Omental fat pad (tissue), 4 donors: ENCODE measurements around the gene PEA15. TPM values are rescaled to one million over a fixed set of nuclear protein-coding genes. Genes with fewer than 3 reads are reported as not detected.

Experiments used
- ATAC-seq: fragments of 150-250 bp; one replicate; pipeline ENCODE4 v1.9.1; 2016; ENCODE audit warnings: mild to moderate bottlenecking, moderate library complexity; ENCODE audit not compliant: low FRiP score
- DNase-seq: peaks from one replicate; pipeline ENCODE4 v3.0.0-alpha.2; 2019; ENCODE audit warnings: low spot score
- CTCF ChIP-seq, 3 donors: fragments of 450-650 bp; IDR thresholded peaks; one replicate each; pipeline ENCODE4 v1.5.1; 2016 to 2017; ENCODE audit warnings: antibody characterized with exemption in 3 of 3, mild to moderate bottlenecking in 3 of 3, moderate library complexity in 2 of 3
- total RNA-seq, 4 donors: library from RNA; depleted of rRNA; stranded (reverse); fragments of >200 nt; gene quantifications; one replicate each; pipeline ENCODE4 v1.1.0, GENCODE V29; 2016

PEA15 gene
- total RNA-seq, 4 donors from 2014 or later = 89.1 to 214 (median 153) TPM

DNA sequence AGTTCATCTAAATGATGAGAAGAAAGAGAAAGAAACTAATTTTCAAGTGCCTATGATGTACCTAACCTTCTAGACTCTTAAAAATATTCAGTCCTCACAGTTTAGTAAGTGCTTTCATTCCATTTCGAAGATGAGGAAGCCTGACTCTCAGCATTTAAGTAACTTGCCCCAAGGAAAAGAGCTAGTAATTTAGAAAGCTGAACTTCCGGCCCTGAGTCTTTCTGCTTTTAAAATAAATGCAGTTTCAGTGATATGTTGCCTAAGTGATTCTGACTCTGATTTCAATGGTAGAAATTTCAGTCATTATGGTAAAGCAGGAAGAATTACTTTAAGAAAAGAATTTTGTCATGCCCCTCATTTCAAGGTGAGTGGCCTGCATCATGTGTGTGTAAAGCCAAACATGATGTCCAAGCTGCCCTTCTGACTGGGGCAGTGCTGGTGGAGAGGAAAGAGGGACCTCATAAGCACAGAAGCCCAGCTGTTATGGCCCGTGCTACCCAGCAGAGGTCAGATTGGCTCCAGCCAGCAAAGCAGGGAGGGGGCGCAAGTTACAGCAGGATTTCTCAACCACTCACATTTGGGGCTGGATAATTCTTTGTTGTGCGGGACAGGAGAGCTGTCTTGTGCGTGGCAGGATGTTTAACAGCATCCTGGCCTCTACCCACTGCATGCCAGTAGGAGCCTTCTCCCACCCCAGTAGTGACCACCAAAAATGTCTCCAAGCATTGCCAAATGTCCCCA lies 43.0 kb upstream of the PEA15 start:
- TF ChIP-seq CTCF (IDR thresholded peaks at IDR 0.05) = no peak
- DNase-seq = no peak
- no peak for ATAC-seq

DNA sequence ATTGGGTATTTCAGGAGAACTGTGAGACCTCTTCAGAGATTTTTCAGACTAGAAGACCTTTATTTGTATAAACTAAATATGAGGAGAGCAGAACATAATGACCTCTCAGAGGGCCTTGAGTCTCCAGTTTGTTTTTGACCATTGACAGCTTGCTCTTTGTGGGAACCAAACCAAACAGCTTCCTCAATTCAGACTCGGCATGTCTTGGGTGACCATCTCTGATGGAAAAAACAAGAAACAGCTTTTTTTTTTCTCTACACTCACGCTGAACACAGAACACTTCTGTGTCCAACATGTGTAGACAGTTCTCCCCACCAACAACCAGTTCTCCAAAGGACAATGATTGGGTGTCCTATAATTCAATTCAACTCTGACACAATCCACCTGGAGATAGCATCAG lies 42.3 kb upstream of the PEA15 start:
- no peak for TF ChIP-seq CTCF (IDR thresholded peaks at IDR 0.05)
- DNase-seq (no peak), ATAC-seq (no peak)

DNA sequence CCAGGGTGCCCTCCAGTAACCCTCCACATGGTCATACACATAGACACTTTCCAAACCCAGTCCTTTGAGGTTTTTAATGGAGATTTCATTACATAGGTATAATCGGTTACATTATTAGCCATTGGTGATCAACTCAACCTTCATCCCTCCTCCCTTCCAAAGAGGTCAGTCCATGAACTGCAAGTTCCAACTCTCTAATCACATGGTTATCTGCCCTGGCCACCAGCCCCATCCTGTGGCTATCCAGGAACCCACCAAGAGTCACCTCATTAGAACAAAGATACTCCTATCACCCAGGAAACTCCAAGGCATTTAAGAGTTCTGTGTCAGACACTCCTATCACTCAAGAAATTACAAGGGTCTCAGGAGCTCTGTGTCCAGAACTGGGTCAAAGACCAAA lies 41.6 kb upstream of the PEA15 start:
- no peak for ATAC-seq

GRCh38 chr1:160164121-160164520 lies 41.1 kb upstream of the PEA15 start:
- no peak for TF ChIP-seq CTCF (IDR thresholded peaks at IDR 0.05)
- ATAC-seq (no peak), DNase-seq (no peak)

More for the DNA sequence above, 41.6 kb upstream of the PEA15 start:
- DNase-seq = no peak
- TF ChIP-seq CTCF (IDR thresholded peaks at IDR 0.05) = no peak

DNA sequence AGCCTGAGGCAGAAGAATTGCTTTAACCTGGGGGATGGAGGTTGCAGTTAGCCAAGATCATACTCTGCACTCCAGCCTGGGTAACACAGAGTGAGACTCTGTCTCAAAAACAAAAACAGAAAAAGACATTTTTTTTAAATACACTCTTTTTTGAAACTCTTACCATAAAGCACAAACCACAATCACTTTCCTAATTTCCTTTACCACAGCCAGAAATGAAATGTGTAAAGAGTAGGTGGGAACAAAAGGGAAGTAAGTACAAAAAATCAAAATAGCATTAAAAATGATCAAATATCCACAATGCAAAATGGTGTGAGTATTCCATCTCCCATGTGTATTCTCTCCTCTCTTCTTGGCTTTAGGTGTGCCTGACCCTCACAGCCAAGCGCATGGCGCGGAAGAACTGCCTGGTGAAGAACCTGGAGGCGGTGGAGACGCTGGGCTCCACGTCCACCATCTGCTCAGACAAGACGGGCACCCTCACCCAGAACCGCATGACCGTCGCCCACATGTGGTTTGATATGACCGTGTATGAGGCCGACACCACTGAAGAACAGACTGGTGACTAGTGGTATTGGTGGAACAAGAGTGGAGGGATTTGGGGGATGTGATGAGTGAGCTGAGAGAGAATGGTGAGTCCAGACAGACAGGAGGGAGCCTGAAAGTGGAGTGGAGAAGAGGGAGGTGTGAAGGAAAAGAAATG lies 38.9 kb upstream of the PEA15 start:
- TF ChIP-seq CTCF (IDR thresholded peaks at IDR 0.05) = no peak
- DNase-seq (no peak), ATAC-seq (no peak)

DNA sequence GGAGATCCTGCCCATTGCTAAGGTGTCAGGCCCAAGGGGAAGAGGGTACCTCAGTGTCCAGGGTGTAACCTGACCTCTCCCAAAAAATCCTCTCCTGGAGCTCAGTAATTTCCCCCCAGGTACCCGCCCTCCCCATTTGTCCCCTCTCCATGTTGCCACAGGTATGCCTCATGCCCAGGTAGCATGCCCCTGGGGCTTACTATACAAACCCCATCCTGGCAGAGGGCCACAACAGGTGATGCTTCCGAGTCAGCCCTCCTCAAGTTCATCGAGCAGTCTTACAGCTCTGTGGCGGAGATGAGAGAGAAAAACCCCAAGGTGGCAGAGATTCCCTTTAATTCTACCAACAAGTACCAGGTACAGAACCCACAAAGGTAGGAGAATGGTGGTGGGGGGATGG lies 38.1 kb upstream of the PEA15 start:
- TF ChIP-seq CTCF (IDR thresholded peaks at IDR 0.05) = no peak
- no peak for DNase-seq
- ATAC-seq = no peak

DNA sequence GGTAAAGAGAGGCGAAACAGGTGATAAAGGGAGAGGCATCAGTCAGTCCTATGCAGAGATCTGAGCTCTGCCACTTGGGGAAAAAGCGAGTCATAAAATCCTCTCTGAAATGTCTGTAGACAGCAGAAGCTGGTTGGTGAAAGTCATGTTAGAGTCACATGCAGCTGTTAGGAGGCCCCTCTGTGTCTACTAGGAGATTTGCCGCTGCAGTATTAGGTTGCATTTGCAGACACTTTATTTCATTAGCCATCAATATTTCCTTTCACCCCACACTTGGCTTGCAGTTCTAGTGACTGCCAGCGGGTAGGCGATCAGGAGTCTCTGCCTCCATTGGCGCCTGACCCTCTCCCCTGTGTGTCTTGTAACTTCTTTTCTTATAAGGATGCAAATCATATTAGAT lies 37.6 kb upstream of the PEA15 start:
- TF ChIP-seq CTCF (IDR thresholded peaks at IDR 0.05) = no peak
- no peak for ATAC-seq
- no peak for DNase-seq
